Prostate gland (tissue), 2 donors: ENCODE results near the gene CTLA4.

Experiments
- CTCF ChIP-seq, 4 experiments: fragments of 200-600 bp in 2 of 4; fragments of 450-650 bp in 2 of 4; sonication (generic) in 2 of 4; IDR thresholded peaks; 1 replicate in 3 of 4; 2 replicates in 1 of 4; pipeline ENCODE4 v1.5.1; 2016 to 2019; ENCODE audit warnings: antibody characterized with exemption in 4 of 4, mild to moderate bottlenecking in 2 of 4, moderate library complexity in 2 of 4
- POLR2A ChIP-seq: fragments of 450-650 bp; IDR thresholded peaks from one replicate; pipeline ENCODE4 v1.6.1; 2016; ENCODE audit warnings: antibody characterized with exemption, mild to moderate bottlenecking
- POLR2AphosphoS5 ChIP-seq: sonication (generic); formaldehyde crosslinking; IDR thresholded peaks from one replicate; pipeline ENCODE4 v1.6.1; 2017; ENCODE audit warnings: antibody characterized with exemption

GRCh38 chr2:203824057-203824456, 43.5 kb upstream of the CTLA4 start:
- TF ChIP-seq CTCF (IDR thresholded peaks at IDR 0.05), result no peak
- TF ChIP-seq POLR2A, result no peak
- TF ChIP-seq POLR2AphosphoS5, result no peak
